H1 (cell line): ENCODE data around the gene CCDC106. TPM values are rescaled to one million over a fixed set of nuclear protein-coding genes. Genes with fewer than 3 reads are reported as not detected.

Source experiments
- BACH1 ChIP-seq: IDR thresholded peaks from 2 replicates; pipeline ENCODE4 v1.6.1; 2012; ENCODE audit warnings: low read length, improper control_type of control experiment
- SP2 ChIP-seq: IDR thresholded peaks from 2 replicates; pipeline ENCODE4 v1.6.1; 2012; ENCODE audit warnings: mild to moderate bottlenecking, low read length, inconsistent platforms
- YY1 ChIP-seq: IDR thresholded peaks from 2 replicates; pipeline ENCODE4 v1.6.1; 2011; ENCODE audit warnings: low read depth, mild to moderate bottlenecking, low read length
- polyA plus RNA-seq, 7 experiments: library from polyadenylated mRNA; depleted of rRNA in 3 of 7; stranded (reverse) in 5 of 7; unstranded in 2 of 7; fragments of >200 nt in 5 of 7; fragments of 200-250 nt in 2 of 7; gene quantifications; 1 replicate in 5 of 7; 2 replicates in 1 of 7; 4 replicates in 1 of 7; pipeline versions ENCODE4 v1.2.1 to v1.2.3, GENCODE V29; 2011 to 2013; ENCODE audit warnings: missing spikeins in 2 of 7, mixed read lengths in 2 of 7
- total RNA-seq: library from RNA; stranded (reverse); fragmentation: NEBNext Ultra II Directional; extraction: Animal tissue kit (Norgen Biotek cat#: 25700); gene quantifications from 2 replicates; pipeline ENCODE4 v1.2.1, GENCODE V29; 2021
- TF ChIP-seq, protein P1 (sequence below): IDR thresholded peaks from 2 replicates; pipeline ENCODE4 v1.6.1; 2011; ENCODE audit warnings: low read length, improper control_type of control experiment
- TF ChIP-seq, protein P2 (sequence below), 3 experiments: IDR thresholded peaks; 1 replicate in 2 of 3; 2 replicates in 1 of 3; pipeline versions ENCODE4 v1.5.1 to v1.6.1; 2011; ENCODE audit warnings: low read length in 3 of 3, mild to moderate bottlenecking in 3 of 3, inconsistent platforms in 2 of 3, low read depth in 1 of 3, moderate library complexity in 1 of 3; ENCODE audit not compliant: insufficient read depth in 1 of 3; ENCODE audit errors: control extremely low read depth in 1 of 3

CCDC106 gene
- total and polyA plus RNA-seq, 2 of the 8 experiments (the other 6 are each of a cell fraction or from before 2014, with no cell fraction given), result 12.0 to 20.1 TPM

DNA sequence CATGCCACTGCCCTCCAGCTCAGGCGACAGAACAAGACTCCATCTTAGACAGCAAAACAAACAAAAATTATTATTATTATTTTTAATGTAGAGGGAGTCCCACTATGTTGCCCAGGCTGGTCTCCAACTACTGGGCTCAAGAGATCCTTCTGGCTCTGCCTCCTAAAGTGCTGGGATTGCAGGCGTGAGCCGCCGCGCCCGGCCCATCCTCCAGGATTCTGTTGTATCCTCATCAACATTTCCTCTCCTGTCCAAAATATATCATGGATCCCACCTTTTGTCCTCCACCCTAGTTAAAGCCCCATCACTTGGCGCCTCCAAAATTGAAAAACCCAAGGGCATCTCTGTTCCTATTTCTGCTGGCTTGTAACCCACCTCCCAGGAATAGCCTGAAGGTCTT, 24.9 kb upstream of the CCDC106 start (continued):
- TF ChIP-seq, protein P1, sequence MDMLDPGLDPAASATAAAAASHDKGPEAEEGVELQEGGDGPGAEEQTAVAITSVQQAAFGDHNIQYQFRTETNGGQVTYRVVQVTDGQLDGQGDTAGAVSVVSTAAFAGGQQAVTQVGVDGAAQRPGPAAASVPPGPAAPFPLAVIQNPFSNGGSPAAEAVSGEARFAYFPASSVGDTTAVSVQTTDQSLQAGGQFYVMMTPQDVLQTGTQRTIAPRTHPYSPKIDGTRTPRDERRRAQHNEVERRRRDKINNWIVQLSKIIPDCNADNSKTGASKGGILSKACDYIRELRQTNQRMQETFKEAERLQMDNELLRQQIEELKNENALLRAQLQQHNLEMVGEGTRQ, result no peak
- TF ChIP-seq YY1 (no peak), BACH1 (no peak), SP2 (no peak)
- TF ChIP-seq, protein P2, sequence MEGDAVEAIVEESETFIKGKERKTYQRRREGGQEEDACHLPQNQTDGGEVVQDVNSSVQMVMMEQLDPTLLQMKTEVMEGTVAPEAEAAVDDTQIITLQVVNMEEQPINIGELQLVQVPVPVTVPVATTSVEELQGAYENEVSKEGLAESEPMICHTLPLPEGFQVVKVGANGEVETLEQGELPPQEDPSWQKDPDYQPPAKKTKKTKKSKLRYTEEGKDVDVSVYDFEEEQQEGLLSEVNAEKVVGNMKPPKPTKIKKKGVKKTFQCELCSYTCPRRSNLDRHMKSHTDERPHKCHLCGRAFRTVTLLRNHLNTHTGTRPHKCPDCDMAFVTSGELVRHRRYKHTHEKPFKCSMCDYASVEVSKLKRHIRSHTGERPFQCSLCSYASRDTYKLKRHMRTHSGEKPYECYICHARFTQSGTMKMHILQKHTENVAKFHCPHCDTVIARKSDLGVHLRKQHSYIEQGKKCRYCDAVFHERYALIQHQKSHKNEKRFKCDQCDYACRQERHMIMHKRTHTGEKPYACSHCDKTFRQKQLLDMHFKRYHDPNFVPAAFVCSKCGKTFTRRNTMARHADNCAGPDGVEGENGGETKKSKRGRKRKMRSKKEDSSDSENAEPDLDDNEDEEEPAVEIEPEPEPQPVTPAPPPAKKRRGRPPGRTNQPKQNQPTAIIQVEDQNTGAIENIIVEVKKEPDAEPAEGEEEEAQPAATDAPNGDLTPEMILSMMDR (IDR thresholded peaks at IDR 0.05; ENCODE audit: control extremely low read depth in 1 of 3, insufficient read depth in 1 of 3, low read depth in 1 of 3, low read length in 3 of 3), result no peak
